ENCODE data around the gene RALBP1. TPM values are rescaled to one million over a fixed set of nuclear protein-coding genes. Genes with fewer than 3 reads are reported as not detected.
A peak's percentile ranks its signal among the peaks of the same experiment; 100 is the strongest.
"Not testable (repeated sequence)": the region's sequence is repeated elsewhere in the genome, so short reads cannot be mapped to it uniquely, and the experiment has no call there.

RALBP1 gene
- total RNA-seq, 1 experiment from 2014 or later: 64.0 TPM

GRCh38 chr18:9454061-9454703, 21.1 kb upstream of the RALBP1 start:
- peak; percentile 28 for DNase-seq (ENCODE audit: low read depth)

- no peak for DNase-seq (ENCODE audit: low read depth)
Observed at GRCh38 chr18:9455718-9456511, 19.4 kb upstream of the RALBP1 start.

GRCh38 chr18:9466127-9466526, 9.2 kb upstream of the RALBP1 start:
- DNase-seq (ENCODE audit: low read depth): no peak

GRCh38 chr18:9466846-9467245, 8.5 kb upstream of the RALBP1 start:
- DNase-seq (ENCODE audit: low read depth): peak; percentile 16

GRCh38 chr18:9468998-9469397, 6.3 kb upstream of the RALBP1 start:
- DNase-seq (ENCODE audit: low read depth): no peak

GRCh38 chr18:9469685-9470084, 5.6 kb upstream of the RALBP1 start:
- DNase-seq (ENCODE audit: low read depth): peak; percentile 7

GRCh38 chr18:9474108-9474982, 968 bp upstream of the RALBP1 start:
- no peak for DNase-seq (ENCODE audit: low read depth)

- peak; percentile 52 for DNase-seq (ENCODE audit: low read depth)
Observed at GRCh38 chr18:9475643-9476591, 604 bp downstream of the RALBP1 start.

- DNase-seq (ENCODE audit: low read depth): not testable (repeated sequence)
Observed at GRCh38 chr18:9476949-9477348, 1.6 kb downstream of the RALBP1 start.

GRCh38 chr18:9477509-9477908, 2.2 kb downstream of the RALBP1 start:
- DNase-seq (ENCODE audit: low read depth): no peak

GRCh38 chr18:9478545-9478944, 3.2 kb downstream of the RALBP1 start:
- no peak for DNase-seq (ENCODE audit: low read depth)

GRCh38 chr18:9482790-9483189, 7.5 kb downstream of the RALBP1 start:
- DNase-seq (ENCODE audit: low read depth): no peak

GRCh38 chr18:9483526-9483925, 8.2 kb downstream of the RALBP1 start:
- no peak for DNase-seq (ENCODE audit: low read depth)

- DNase-seq (ENCODE audit: low read depth): not testable (repeated sequence)
Observed at GRCh38 chr18:9484856-9485255, 9.5 kb downstream of the RALBP1 start.

GRCh38 chr18:9488538-9488937, 13.2 kb downstream of the RALBP1 start:
- no peak for DNase-seq (ENCODE audit: low read depth)

GRCh38 chr18:9494778-9495331, 19.5 kb downstream of the RALBP1 start:
- peak; percentile 63 for DNase-seq (ENCODE audit: low read depth)

GRCh38 chr18:9495465-9495864, 20.2 kb downstream of the RALBP1 start:
- no peak for DNase-seq (ENCODE audit: low read depth)

GRCh38 chr18:9495916-9496705, 20.8 kb downstream of the RALBP1 start:
- no peak for DNase-seq (ENCODE audit: low read depth)

GRCh38 chr18:9506046-9506792, 30.9 kb downstream of the RALBP1 start:
- peak; percentile 53 for DNase-seq (ENCODE audit: low read depth)
